Measurements from ENCODE around the gene IGSF3.

GRCh38 chr1:116706123-116706522, 38.6 kb upstream of the IGSF3 start:
- TF ChIP-seq POLR2AphosphoS5 (IDR thresholded peaks at IDR 0.05; ENCODE audit: borderline replicate concordance, low read depth, low read length), result no peak
- TF ChIP-seq EZH2 (IDR thresholded peaks at IDR 0.05), result no peak
